ENCODE measurements around the gene PEX7. TPM values are rescaled to one million over a fixed set of nuclear protein-coding genes. Genes with fewer than 3 reads are reported as not detected.

The PEX7 gene
- total RNA-seq, 1 donor from 2014 or later, result 5.2 TPM

GRCh38 chr6:136793363-136793762 is 29.0 kb upstream of the PEX7 start:
- Mint-ChIP-seq H3K36me3 (ENCODE audit: unreplicated experiment) (no peaks in the 10 kb centered on the region), H3K27me3 (ENCODE audit: unreplicated experiment) (no peaks in the 10 kb centered on the region), H3K9me3 (ENCODE audit: unreplicated experiment) (peaks cover 3% of the 10 kb centered on the region), H3K4me1 (ENCODE audit: unreplicated experiment) (peaks cover 14% of the 10 kb centered on the region), H3K4me3 (ENCODE audit: unreplicated experiment) (peak overlapping the region; percentile 94), H3K27ac (ENCODE audit: unreplicated experiment) (no peak overlapping the region)
- no peak for TF ChIP-seq CTCF (IDR thresholded peaks at IDR 0.05)
- DNase-seq (ENCODE audit: extremely low spot score, unreplicated experiment), result no peak

GRCh38 chr6:136795386-136795785 is 27.0 kb upstream of the PEX7 start:
- no peak for DNase-seq (ENCODE audit: extremely low spot score, unreplicated experiment)
- Mint-ChIP-seq H3K4me1 (ENCODE audit: unreplicated experiment) (peaks cover 12% of the 10 kb centered on the region), H3K4me3 (ENCODE audit: unreplicated experiment) (no peak overlapping the region), H3K27ac (ENCODE audit: unreplicated experiment) (no peak overlapping the region), H3K27me3 (ENCODE audit: unreplicated experiment) (no peaks in the 10 kb centered on the region), H3K36me3 (ENCODE audit: unreplicated experiment) (no peaks in the 10 kb centered on the region), H3K9me3 (ENCODE audit: unreplicated experiment) (peaks cover 3% of the 10 kb centered on the region)
- TF ChIP-seq CTCF (IDR thresholded peaks at IDR 0.05), result no peak

GRCh38 chr6:136795996-136796395 is 26.4 kb upstream of the PEX7 start:
- no peak overlapping the region for H3K4me3 Mint-ChIP-seq (ENCODE audit: unreplicated experiment)
- no peak for DNase-seq (ENCODE audit: extremely low spot score, unreplicated experiment)
- H3K4me1 Mint-ChIP-seq (ENCODE audit: unreplicated experiment), result peaks cover 11% of the 10 kb centered on the region
- H3K9me3 Mint-ChIP-seq (ENCODE audit: unreplicated experiment), result peaks cover 3% of the 10 kb centered on the region
- TF ChIP-seq CTCF (IDR thresholded peaks at IDR 0.05), result no peak
- no peaks in the 10 kb centered on the region for H3K27me3 Mint-ChIP-seq (ENCODE audit: unreplicated experiment)
- H3K27ac Mint-ChIP-seq (ENCODE audit: unreplicated experiment), result no peak overlapping the region
- no peaks in the 10 kb centered on the region for H3K36me3 Mint-ChIP-seq (ENCODE audit: unreplicated experiment)

- H3K4me3 Mint-ChIP-seq (ENCODE audit: unreplicated experiment), result no peak overlapping the region
- DNase-seq (ENCODE audit: extremely low spot score, unreplicated experiment), result no peak
- no peaks in the 10 kb centered on the region for H3K27me3 Mint-ChIP-seq (ENCODE audit: unreplicated experiment)
- H3K4me1 Mint-ChIP-seq (ENCODE audit: unreplicated experiment), result peaks cover 5% of the 10 kb centered on the region
- H3K27ac Mint-ChIP-seq (ENCODE audit: unreplicated experiment), result no peak overlapping the region
- no peak for TF ChIP-seq CTCF (IDR thresholded peaks at IDR 0.05)
- no peaks in the 10 kb centered on the region for H3K36me3 Mint-ChIP-seq (ENCODE audit: unreplicated experiment)
- peaks cover 3% of the 10 kb centered on the region for H3K9me3 Mint-ChIP-seq (ENCODE audit: unreplicated experiment)
These were observed 24.3 kb upstream of the PEX7 start for GRCh38 chr6:136798044-136798443.

- Mint-ChIP-seq H3K36me3 (ENCODE audit: unreplicated experiment) (no peaks in the 10 kb centered on the region), H3K27me3 (ENCODE audit: unreplicated experiment) (no peaks in the 10 kb centered on the region), H3K4me1 (ENCODE audit: unreplicated experiment) (no peaks in the 10 kb centered on the region), H3K27ac (ENCODE audit: unreplicated experiment) (no peak overlapping the region), H3K9me3 (ENCODE audit: unreplicated experiment) (peaks cover 3% of the 10 kb centered on the region), H3K4me3 (ENCODE audit: unreplicated experiment) (no peak overlapping the region)
- DNase-seq (ENCODE audit: extremely low spot score, unreplicated experiment), result no peak
- TF ChIP-seq CTCF (IDR thresholded peaks at IDR 0.05), result no peak
These were observed 20.8 kb upstream of the PEX7 start for GRCh38 chr6:136801581-136801980.

Measured in osteocyte (in vitro differentiated cells).